IMR-90 (cell line): ENCODE data around the gene RNF213. TPM values are rescaled to one million over a fixed set of nuclear protein-coding genes. Genes with fewer than 3 reads are reported as not detected.

Experiments
- ATAC-seq: fragments of 200-7000 bp; cut with Tn5 transposase; 2 replicates; pipeline ENCODE4 v1.9.1; 2020; ENCODE audit warnings: low read depth, mild to moderate bottlenecking, moderate library complexity
- BruUV-seq: library from RNA; stranded (reverse); fragments of 400-500 nt; replicated peaks from 2 replicates; lab custom pipeline; 2021; lab: Mats Ljungman, UMichigan
- CTCF ChIA-PET: fragments of 300-600 bp; formaldehyde crosslinking; extraction: SDS; loops from one replicate; lab custom pipeline; 2021; ENCODE audit warnings: antibody characterized with exemption; lab: Yijun Ruan, JAX
- POLR2A ChIA-PET: fragments of 300-600 bp; sonication (Branson Sonifier 250); formaldehyde crosslinking; loops from one replicate; lab custom pipeline; 2022; ENCODE audit warnings: antibody characterized with exemption; ENCODE audit not compliant: unreplicated experiment; lab: Charles Lee
- DNase-seq: peaks from one replicate; pipeline ENCODE4 v3.0.0; 2013
- H2AFZ ChIP-seq: replicated peaks from 2 replicates; pipeline ENCODE3; 2013; ENCODE audit warnings: low read length, mild to moderate bottlenecking; ENCODE audit not compliant: poor library complexity
- H2AK5ac ChIP-seq: 2 replicates; pipeline ENCODE4 v1.6.1; 2013; ENCODE audit warnings: low read depth, low read length, inconsistent platforms
- H2AK9ac ChIP-seq: replicated peaks from 2 replicates; pipeline ENCODE3; 2013; ENCODE audit warnings: mild to moderate bottlenecking, low read depth, low read length, moderate library complexity; ENCODE audit not compliant: poor library complexity
- H2BK120ac ChIP-seq: 2 replicates; pipeline ENCODE4 v1.6.1; 2013; ENCODE audit warnings: low read depth, low read length, inconsistent platforms
- H2BK15ac ChIP-seq: 3 replicates; pipeline ENCODE4 v1.6.1; 2013; ENCODE audit warnings: low read depth, low read length, inconsistent platforms
- H2BK20ac ChIP-seq: 2 replicates; pipeline ENCODE4 v1.6.1; 2013; ENCODE audit warnings: low read depth, mild to moderate bottlenecking, inconsistent platforms, low read length, moderate library complexity
- H2BK5ac ChIP-seq: 2 replicates; pipeline ENCODE4 v1.6.1; 2013; ENCODE audit warnings: mild to moderate bottlenecking, low read depth, low read length, inconsistent platforms; ENCODE audit not compliant: poor library complexity, severe bottlenecking
- H3K14ac ChIP-seq: replicated peaks from 2 replicates; pipeline ENCODE4 v1.6.1; 2013; ENCODE audit warnings: low read depth, low read length, inconsistent platforms
- H3K18ac ChIP-seq: 2 replicates; pipeline ENCODE4 v1.6.1; 2013; ENCODE audit warnings: low read depth, low read length, control low read depth
- H3K23ac ChIP-seq: 2 replicates; pipeline ENCODE4 v1.6.1; 2013; ENCODE audit warnings: low read depth, low read length, inconsistent platforms
- H3K27ac ChIP-seq: 2 replicates; pipeline ENCODE4 v1.5.1; 2013; ENCODE audit warnings: mild to moderate bottlenecking, control low read depth, low read length; ENCODE audit not compliant: insufficient read depth
- H3K27me3 ChIP-seq: 2 replicates; pipeline ENCODE4 v1.6.1; 2013; ENCODE audit warnings: low read length; ENCODE audit not compliant: control insufficient read depth, insufficient read depth
- H3K36me3 ChIP-seq: 2 replicates; pipeline ENCODE4 v1.6.1; 2013; ENCODE audit warnings: low read length, mixed read lengths; ENCODE audit not compliant: control insufficient read depth, insufficient read depth
- H3K4ac ChIP-seq: 2 replicates; pipeline ENCODE4 v1.6.1; 2013; ENCODE audit warnings: low read depth, low read length, inconsistent platforms
- H3K4me1 ChIP-seq: 2 replicates; pipeline ENCODE4 v1.6.1; 2013; ENCODE audit warnings: low read length, mixed read lengths; ENCODE audit not compliant: control insufficient read depth, insufficient read depth
- H3K4me2 ChIP-seq: 2 replicates; pipeline ENCODE4 v1.6.1; 2013; ENCODE audit warnings: low read depth, mild to moderate bottlenecking, control low read depth, low read length, moderate library complexity
- H3K4me3 ChIP-seq: 2 replicates; pipeline ENCODE4 v1.5.1; 2013; ENCODE audit warnings: low read depth, mild to moderate bottlenecking, control low read depth, low read length, moderate library complexity; ENCODE audit not compliant: insufficient read depth
- H3K56ac ChIP-seq: 2 replicates; pipeline ENCODE4 v1.6.1; 2013; ENCODE audit warnings: low read length, inconsistent platforms; ENCODE audit not compliant: insufficient read depth; ENCODE audit errors: extremely low read depth
- H3K79me1 ChIP-seq, 2 experiments: 2 replicates each; pipeline ENCODE4 v1.6.1; 2013; ENCODE audit warnings: low read length in 2 of 2, inconsistent platforms in 1 of 2, low read depth in 1 of 2
- H3K9ac ChIP-seq: 2 replicates; pipeline ENCODE4 v1.6.1; 2013; ENCODE audit warnings: low read depth, low read length, control low read depth
- H3K9me1 ChIP-seq: 2 replicates; pipeline ENCODE4 v1.6.1; 2013; ENCODE audit warnings: low read length, inconsistent platforms; ENCODE audit not compliant: insufficient read depth
- H3K9me3 ChIP-seq: 2 replicates; pipeline ENCODE4 v1.6.1; 2013; ENCODE audit warnings: low read length; ENCODE audit not compliant: control insufficient read depth, insufficient read depth
- H4K20me1 ChIP-seq: 2 replicates; pipeline ENCODE4 v1.6.1; 2013; ENCODE audit warnings: low read length, inconsistent platforms; ENCODE audit not compliant: insufficient read depth
- H4K5ac ChIP-seq: 2 replicates; pipeline ENCODE4 v1.6.1; 2013; ENCODE audit warnings: mild to moderate bottlenecking, low read depth, low read length, control low read depth
- H4K8ac ChIP-seq, 2 experiments: 2 replicates each; pipeline ENCODE4 v1.6.1; 2013; ENCODE audit warnings: low read depth in 2 of 2, low read length in 2 of 2, control low read depth in 1 of 2, inconsistent platforms in 1 of 2
- H4K91ac ChIP-seq: 2 replicates; pipeline ENCODE4 v1.6.1; 2013; ENCODE audit warnings: low read depth, low read length, inconsistent platforms; ENCODE audit not compliant: insufficient read depth
- CHD1 ChIP-seq: IDR thresholded peaks from 2 replicates; pipeline ENCODE4 v1.6.1; 2012; ENCODE audit warnings: low read depth, low read length, improper control_type of control experiment
- WGBS, 2 experiments: methylation state at CpG; one replicate each; pipeline versions ENCODE4 v1.1.5 to v1.1.7; 2013; ENCODE audit warnings: missing lambda C conversion rate in 2 of 2; ENCODE audit not compliant: insufficient read length in 1 of 2; ENCODE audit errors: extremely low coverage in 2 of 2; 5-methylcytosine and 5-hydroxymethylcytosine counted together
- dilution Hi-C: fragments of 300-500 bp; cut with HindIII; formaldehyde crosslinking; loops from one replicate; pipeline ENCODE4 v1.14.3; 2018; ENCODE audit warnings: low sequenced_read_pairs; ENCODE audit not compliant: unreplicated experiment
- in situ Hi-C: fragments of 300-500 bp; cut with MboI; formaldehyde crosslinking; loops from 3 replicates; pipeline ENCODE4 v1.14.3; 2019; ENCODE audit warnings: low sequenced_read_pairs, inconsistent platforms, mixed read lengths
- intact Hi-C: fragments of 100-400 bp; cut with micrococcal nuclease; formaldehyde crosslinking; loops from 2 replicates; pipeline ENCODE4 v1.10.0; 2022
- polyA plus RNA-seq, 3 experiments: library from polyadenylated mRNA; depleted of rRNA; stranded (reverse); fragments of >200 nt; gene quantifications; 2 replicates each; pipeline ENCODE4 v1.2.3, GENCODE V29; 2012; ENCODE audit warnings: low replicate concordance in 1 of 3
- total RNA-seq: library from RNA; depleted of rRNA; stranded (reverse); fragments of >200 nt; gene quantifications from 2 replicates; pipeline ENCODE4 v1.2.3, GENCODE V29; 2012

RNF213 gene
- total and polyA plus RNA-seq, 2 of the 4 experiments (the other 2 are of a cell fraction), result 23.4 to 36.0 TPM

- WGBS, 2 experiments, result 100% methylated on average over 1 of the region's 15 CpGs; no CpG with 5 or more reads in 1 of the 2 experiments
- DNase-seq (no peak), ATAC-seq (no peak)
- no TSS peak for BruUV-seq
- Histone ChIP-seq H3K4me1 (no peaks in the 10 kb centered on the region), H3K56ac (no peak overlapping the region), H3K18ac (no peak overlapping the region), H2AK9ac (no peak overlapping the region), H2BK20ac (no peak overlapping the region), H2AFZ (no peak overlapping the region), H4K91ac (no peak overlapping the region), H3K9me1 (peaks cover 3% of the 10 kb centered on the region; the same call in 1 of the 2 replicates), H2BK120ac (no peak overlapping the region), H4K5ac (no peak overlapping the region), H3K9ac (no peak overlapping the region), H4K20me1 (peaks cover 10% of the 10 kb centered on the region; the same call in 1 of the 2 replicates), H3K4me2 (no peak overlapping the region), H3K4me3 (no peak overlapping the region), H2AK5ac (no peak overlapping the region), H2BK5ac (no peak overlapping the region), H2BK15ac (no peak overlapping the region), H3K36me3 (peaks cover 60% of the 10 kb centered on the region), H3K4ac (no peak overlapping the region), H3K79me1 (peaks cover 0 to 20% of the 10 kb centered on the region in 2 experiments; a peak in 1 of 4 replicates), H3K27me3 (no peaks in the 10 kb centered on the region), H3K27ac (no peak overlapping the region), H4K8ac (no peak overlapping the region), H3K23ac (no peak overlapping the region), H3K9me3 (no peaks in the 10 kb centered on the region), H3K14ac (no peak overlapping the region)
- in situ Hi-C loops, result no loop called here
- CTCF ChIA-PET, result interaction anchor here (0.9 kb wide), 1 partner anchor 25 kb away, joined by 3 read pairs; no protein-coding TSS in a partner anchor
- intact Hi-C loops, result no loop called here
- no peak for TF ChIP-seq CHD1
- POLR2A ChIA-PET, result no interaction called here
- dilution Hi-C loops, result no loop called here
Observed at GRCh38 chr17:80320496-80320895, 59.8 kb downstream of the RNF213 start.
